Upper lobe of left lung (tissue), 4 donors: ENCODE results near the gene HDGFL2.

Experiments used
- CTCF ChIP-seq, 6 experiments: fragments of 450-650 bp in 4 of 6; fragments of 200-600 bp in 2 of 6; sonication (generic) in 2 of 6; IDR thresholded peaks; one replicate each; pipeline ENCODE4 v1.5.1; 2016 to 2019; ENCODE audit warnings: antibody characterized with exemption in 6 of 6
- EP300 ChIP-seq, 4 donors: sonication (generic); formaldehyde crosslinking; IDR thresholded peaks; one replicate each; pipeline ENCODE4 v1.5.1; 2017; ENCODE audit warnings: antibody characterized with exemption in 4 of 4, control low read depth in 2 of 4
- POLR2A ChIP-seq, 4 donors: fragments of 450-650 bp; IDR thresholded peaks; one replicate each; pipeline ENCODE4 v1.5.1; 2016 to 2017; ENCODE audit warnings: antibody characterized with exemption in 4 of 4, mild to moderate bottlenecking in 2 of 4

- TF ChIP-seq CTCF (IDR thresholded peaks at IDR 0.05): no peak
- no peak for TF ChIP-seq POLR2A (IDR thresholded peaks at IDR 0.05)
- no peak for TF ChIP-seq EP300 (IDR thresholded peaks at IDR 0.05)
Measured at GRCh38 chr19:4494691-4495064, 22.6 kb downstream of the HDGFL2 start.
